K562 (cell line): ENCODE measurements around the gene USP20. TPM values are rescaled to one million over a fixed set of nuclear protein-coding genes. Genes with fewer than 3 reads are reported as not detected.

ENCODE experiments used
- EHMT2 ChIP-seq: fragments of 450-650 bp; IDR thresholded peaks from 2 replicates; pipeline ENCODE4 v1.6.1; 2018; ENCODE audit warnings: antibody characterized with exemption
- FOSL1 ChIP-seq: fragments of 200-800 bp; sonication (Bioruptor generic); conservative IDR thresholded peaks from 2 replicates; pipeline ENCODE4 v1.6.1; 2016; ENCODE audit warnings: missing genetic modification characterization, missing compliant biosample characterization
- ILF3 ChIP-seq: fragments of 450-650 bp; IDR thresholded peaks from 2 replicates; pipeline ENCODE4 v1.6.1; 2018; ENCODE audit warnings: antibody characterized with exemption, mild to moderate bottlenecking, moderate library complexity, borderline replicate concordance
- PCBP2 ChIP-seq: fragments of 200-400 bp; formaldehyde crosslinking; IDR thresholded peaks from 2 replicates; pipeline ENCODE4 v1.6.1; 2018; ENCODE audit warnings: low read length, low read depth, mild to moderate bottlenecking, moderate library complexity; ENCODE audit not compliant: poor library complexity, severe bottlenecking
- SMARCC2 ChIP-seq: fragments of 450-650 bp; IDR thresholded peaks from 2 replicates; pipeline ENCODE4 v1.6.1; 2017; ENCODE audit warnings: antibody characterized with exemption, moderate library complexity, mild to moderate bottlenecking, low read depth
- ZBTB8A ChIP-seq: fragments of 450-650 bp; IDR thresholded peaks from 2 replicates; pipeline ENCODE4 v1.6.1; 2018; ENCODE audit warnings: mild to moderate bottlenecking, moderate library complexity; ENCODE audit not compliant: partially characterized antibody
- ZNF134 ChIP-seq: fragments of 250-450 bp; sonication (Bioruptor Pico); conservative IDR thresholded peaks from 2 replicates; pipeline ENCODE4 v1.4.0; 2020
- ZNF318 ChIP-seq, 2 experiments: fragments of 450-650 bp; IDR thresholded peaks; 2 replicates each; pipeline ENCODE4 v1.6.1; 2016; ENCODE audit warnings: mild to moderate bottlenecking in 2 of 2, borderline replicate concordance in 1 of 2, low read depth in 1 of 2, moderate library complexity in 1 of 2
- ZNF407 ChIP-seq: fragments of 450-650 bp; IDR thresholded peaks from 2 replicates; pipeline ENCODE4 v1.6.1; 2016; ENCODE audit warnings: low read depth
- ZNF444 ChIP-seq: fragments of 250-450 bp; sonication (Bioruptor Pico); IDR thresholded peaks from 2 replicates; pipeline ENCODE4 v1.4.0; 2020; ENCODE audit warnings: mild to moderate bottlenecking, moderate library complexity
- ZNF717 ChIP-seq: fragments of 250-450 bp; sonication (Bioruptor Pico); IDR thresholded peaks from 2 replicates; pipeline ENCODE4 v1.5.0; 2021
- polyA plus RNA-seq, 8 experiments: library from polyadenylated mRNA; depleted of rRNA in 4 of 8; stranded (reverse) in 5 of 8; unstranded in 3 of 8; fragments of >200 nt; fragmentation: Nextera tagmentation in 2 of 8; fragmentation: Illumina TruSeq in 1 of 8; extraction: Ambion mirVana in 2 of 8; extraction: Trizol in 1 of 8; gene quantifications; 2 replicates each; pipeline versions ENCODE4 v1.2.1 to v1.2.3, GENCODE V29; 2011 to 2014; ENCODE audit warnings: inconsistent platforms in 1 of 8, missing spikeins in 1 of 8
- total RNA-seq, 7 experiments: library from RNA; depleted of rRNA in 6 of 7; stranded (reverse); fragments of >200 nt in 6 of 7; fragmentation: Illumina TruSeq in 2 of 7; extraction: Trizol in 2 of 7; gene quantifications; 2 replicates each; pipeline versions ENCODE4 v1.2.1 to v1.2.3, GENCODE V29; 2011 to 2021; ENCODE audit warnings: low replicate concordance in 1 of 7

Gene USP20
- total and polyA plus RNA-seq, 9 of the 15 experiments (the other 6 are each of a cell fraction or from before 2014, with no cell fraction given): 1.9 to 136 (median 49.1) TPM

- TF ChIP-seq ZNF407 (no peak), ZBTB8A (no peak), ZNF444 (CRISPR knock-in tag) (no peak), ZNF717 (CRISPR knock-in tag) (no peak), FOSL1 (peak; percentile 56; the same call in 1 of the 2 replicates), EHMT2 (no peak), SMARCC2 (no peak), ILF3 (no peak), ZNF134 (0 out of 2 replicates have a peak, but pooled peaks have one; percentile 59), ZNF318 (IDR thresholded peaks at IDR 0.05; ENCODE audit: borderline replicate concordance in 1 of 2, low read depth in 1 of 2) (no peak), PCBP2 (no peak)
These were observed 32.2 kb upstream of the USP20 start, which contains the start of gene TOR1B (continued) for GRCh38 chr9:129802833-129803675.
